ENCODE data around the gene CAPNS1. TPM values are rescaled to one million over a fixed set of nuclear protein-coding genes. Genes with fewer than 3 reads are reported as not detected.
"Not testable (repeated sequence)": the region's sequence is repeated elsewhere in the genome, so short reads cannot be mapped to it uniquely, and the experiment has no call there.

Gene CAPNS1
- total RNA-seq, 4 donors from 2014 or later = 222 to 304 (median 248) TPM

DNA sequence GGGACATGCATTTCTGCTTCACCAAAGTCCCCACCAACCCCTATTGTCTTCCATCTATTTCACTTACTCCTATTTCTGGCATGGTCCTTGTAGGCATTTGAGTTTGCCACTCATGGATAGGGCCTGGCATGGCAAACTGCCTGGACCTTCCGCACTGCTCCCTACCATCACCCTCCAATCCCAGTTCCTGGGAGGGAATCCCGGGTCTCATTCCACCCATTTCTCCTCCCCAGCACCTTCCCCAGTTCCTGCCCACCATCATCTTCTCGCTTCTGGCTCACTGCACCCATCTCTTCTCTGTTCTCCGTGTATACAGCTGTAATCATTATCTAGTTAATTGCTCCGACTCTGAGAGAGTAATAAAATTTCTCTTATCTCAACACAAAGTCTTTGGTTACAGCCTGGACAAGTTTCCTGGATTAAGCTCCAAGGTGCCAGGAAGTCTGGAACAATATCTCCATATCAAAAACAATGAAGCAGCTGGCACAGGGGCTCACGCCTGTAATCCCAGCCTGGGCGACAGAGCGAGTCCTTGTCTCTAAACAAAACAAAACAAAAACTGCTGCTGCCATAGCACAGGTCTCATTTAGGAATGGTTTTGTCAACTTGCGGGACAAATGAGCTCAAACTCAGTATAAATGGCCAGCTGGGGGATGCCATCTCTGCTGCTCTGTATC, 29.4 kb downstream of the CAPNS1 start:
- intact Hi-C loops (cut with DNase I; ENCODE audit: low total_unique reads) (no loop called here), in situ Hi-C loops (cut with MboI; ENCODE audit: low pct_ligation_motif_present in 1 of 4, low pct_unique_long_range_greater_than_20kb in 1 of 4, low sequenced_read_pairs in 3 of 4) (loop anchor here in 1 of 4 donors (5.0 kb wide), 1 partner anchor 37 kb away; no protein-coding TSS in a partner anchor)
- WGBS, 2 donors (ENCODE audit: low coverage in 1 of 2) = 35 to 50% methylated on average over 8 to 9 of the region's 9 CpGs
- Histone ChIP-seq H3K27me3 (no peaks in the 10 kb centered on the region), H3K9me3 (no peaks in the 10 kb centered on the region), H3K4me3 (no peak overlapping the region), H3K36me3 (peaks cover 0 to 6% (median 0%) of the 10 kb centered on the region in 4 donors), H3K4me1 (peaks cover 0 to 21% (median 16%) of the 10 kb centered on the region in 4 donors), H3K27ac (peak overlapping the region; percentile 84 to 89 (median 85))
- peak; percentile 57 for DNase-seq
- TF ChIP-seq, protein P1, sequence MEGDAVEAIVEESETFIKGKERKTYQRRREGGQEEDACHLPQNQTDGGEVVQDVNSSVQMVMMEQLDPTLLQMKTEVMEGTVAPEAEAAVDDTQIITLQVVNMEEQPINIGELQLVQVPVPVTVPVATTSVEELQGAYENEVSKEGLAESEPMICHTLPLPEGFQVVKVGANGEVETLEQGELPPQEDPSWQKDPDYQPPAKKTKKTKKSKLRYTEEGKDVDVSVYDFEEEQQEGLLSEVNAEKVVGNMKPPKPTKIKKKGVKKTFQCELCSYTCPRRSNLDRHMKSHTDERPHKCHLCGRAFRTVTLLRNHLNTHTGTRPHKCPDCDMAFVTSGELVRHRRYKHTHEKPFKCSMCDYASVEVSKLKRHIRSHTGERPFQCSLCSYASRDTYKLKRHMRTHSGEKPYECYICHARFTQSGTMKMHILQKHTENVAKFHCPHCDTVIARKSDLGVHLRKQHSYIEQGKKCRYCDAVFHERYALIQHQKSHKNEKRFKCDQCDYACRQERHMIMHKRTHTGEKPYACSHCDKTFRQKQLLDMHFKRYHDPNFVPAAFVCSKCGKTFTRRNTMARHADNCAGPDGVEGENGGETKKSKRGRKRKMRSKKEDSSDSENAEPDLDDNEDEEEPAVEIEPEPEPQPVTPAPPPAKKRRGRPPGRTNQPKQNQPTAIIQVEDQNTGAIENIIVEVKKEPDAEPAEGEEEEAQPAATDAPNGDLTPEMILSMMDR (IDR thresholded peaks at IDR 0.05) = no peak
- TF ChIP-seq POLR2AphosphoS5 (IDR thresholded peaks at IDR 0.05) (peak in 2 of 3 donors; percentile 18 to 57), EP300 (IDR thresholded peaks at IDR 0.05; ENCODE audit: low read depth) (no peak), POLR2A (IDR thresholded peaks at IDR 0.05) (peak; percentile 31)

DNA sequence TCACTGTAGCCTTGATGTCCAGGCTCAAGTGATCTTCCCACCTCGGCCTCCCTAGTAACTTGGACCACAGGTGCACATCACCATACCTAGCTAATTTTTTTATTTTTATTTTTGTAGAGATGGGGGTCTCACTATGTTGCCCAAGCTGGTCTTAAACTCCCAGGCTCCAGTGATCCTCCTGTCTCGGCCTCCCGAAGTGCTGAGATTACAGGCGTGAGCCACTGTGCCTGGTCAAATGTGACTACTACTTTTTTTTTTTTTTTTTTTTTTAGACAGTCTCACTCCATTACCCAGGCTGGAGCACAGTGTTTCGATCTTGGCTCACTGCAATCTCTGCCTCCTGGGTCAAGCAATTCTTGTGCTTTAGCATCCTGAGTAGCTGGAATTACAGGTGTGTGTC, 33.0 kb downstream of the CAPNS1 start:
- intact Hi-C loops (cut with DNase I; ENCODE audit: low total_unique reads) (no loop called here), in situ Hi-C loops (cut with MboI; ENCODE audit: low pct_ligation_motif_present in 1 of 4, low pct_unique_long_range_greater_than_20kb in 1 of 4, low sequenced_read_pairs in 3 of 4) (loop anchor here in 2 of 4 donors (5.0 kb wide), 2 partner anchors 41 to 46 kb away; no protein-coding TSS in a partner anchor)
- WGBS, 2 donors (ENCODE audit: low coverage in 1 of 2) = 92 to 96% methylated on average over 5 of the region's 5 CpGs
- H3K36me3 ChIP-seq = no peaks in the 10 kb centered on the region
- H3K4me1 ChIP-seq = peaks cover 0 to 21% (median 16%) of the 10 kb centered on the region in 4 donors
- no peak overlapping the region for H3K4me3 ChIP-seq
- no peaks in the 10 kb centered on the region for H3K27me3 ChIP-seq
- no peak overlapping the region for H3K27ac ChIP-seq
- DNase-seq = no peak
- TF ChIP-seq POLR2A (IDR thresholded peaks at IDR 0.05) (no peak), POLR2AphosphoS5 (IDR thresholded peaks at IDR 0.05) (no peak), EP300 (IDR thresholded peaks at IDR 0.05; ENCODE audit: low read depth) (no peak)
- TF ChIP-seq, protein P1 (IDR thresholded peaks at IDR 0.05) = no peak
- H3K9me3 ChIP-seq = no peaks in the 10 kb centered on the region

DNA sequence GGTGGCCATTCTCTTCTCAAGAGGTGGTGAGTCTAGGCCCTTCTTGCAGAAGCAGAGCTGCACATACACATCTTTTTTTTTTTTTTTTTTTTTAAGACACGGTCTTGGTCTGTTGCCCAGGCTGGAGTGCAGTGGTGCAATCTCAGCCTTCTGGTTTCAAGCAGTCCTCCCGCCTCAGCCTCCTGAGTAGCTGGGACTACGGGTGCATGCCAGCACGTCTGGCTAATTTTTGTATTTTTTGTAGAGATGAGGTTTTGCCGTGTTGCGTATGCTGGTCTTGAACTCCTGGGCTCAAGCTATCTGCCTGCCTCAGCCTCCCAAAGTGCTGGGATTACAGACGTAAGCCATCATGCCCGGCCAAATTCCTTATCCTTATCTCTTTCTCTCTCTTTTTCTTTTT, 34.0 kb downstream of the CAPNS1 start:
- in situ Hi-C loops (cut with MboI; ENCODE audit: low pct_ligation_motif_present in 1 of 4, low pct_unique_long_range_greater_than_20kb in 1 of 4, low sequenced_read_pairs in 3 of 4) = loop anchor here in 2 of 4 donors (5.0 kb wide), 2 partner anchors 42 to 47 kb away; no protein-coding TSS in a partner anchor
- intact Hi-C loops (cut with DNase I; ENCODE audit: low total_unique reads) = not testable (repeated sequence)
- 82 to 90% methylated on average over 2 to 8 of the region's 8 CpGs for WGBS, 2 donors (ENCODE audit: low coverage in 1 of 2)

DNA sequence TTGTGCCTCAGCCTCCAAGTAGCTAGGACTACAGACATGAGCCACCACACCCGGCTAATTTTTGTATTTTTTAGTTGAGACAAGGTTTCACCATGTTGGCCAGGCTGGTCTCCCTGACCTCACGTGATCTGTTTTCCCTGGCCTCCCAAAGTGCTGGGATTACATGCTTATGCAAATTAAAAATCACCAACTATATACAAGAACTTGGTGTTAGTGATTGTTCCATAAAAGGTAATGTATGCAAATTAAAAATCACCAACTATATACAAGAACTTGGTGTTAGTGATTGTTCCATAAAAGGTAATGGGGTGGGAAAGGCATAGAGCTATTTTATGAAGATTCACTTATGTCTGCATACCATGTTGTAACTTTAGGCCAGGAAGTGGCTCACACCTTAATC, 39.2 kb downstream of the CAPNS1 start:
- H3K9me3 ChIP-seq; intact Hi-C loops (cut with DNase I; ENCODE audit: low total_unique reads); H3K36me3 ChIP-seq; DNase-seq; H3K4me3 ChIP-seq; H3K4me1 ChIP-seq; H3K27ac ChIP-seq; in situ Hi-C loops (cut with MboI; ENCODE audit: low pct_ligation_motif_present in 1 of 4, low pct_unique_long_range_greater_than_20kb in 1 of 4, low sequenced_read_pairs in 3 of 4); H3K27me3 ChIP-seq: not testable (repeated sequence)
- WGBS, 2 donors (ENCODE audit: low coverage in 1 of 2) = 57 to 62% methylated on average over 2 of the region's 2 CpGs

More for the DNA sequence above, 34.0 kb downstream of the CAPNS1 start:
- H3K9me3 ChIP-seq, H3K4me3 ChIP-seq, DNase-seq, H3K36me3 ChIP-seq, H3K27me3 ChIP-seq, H3K27ac ChIP-seq: not testable (repeated sequence)
- H3K4me1 ChIP-seq = peaks cover 0 to 18% (median 12%) of the 10 kb centered on the region in 4 donors

DNA sequence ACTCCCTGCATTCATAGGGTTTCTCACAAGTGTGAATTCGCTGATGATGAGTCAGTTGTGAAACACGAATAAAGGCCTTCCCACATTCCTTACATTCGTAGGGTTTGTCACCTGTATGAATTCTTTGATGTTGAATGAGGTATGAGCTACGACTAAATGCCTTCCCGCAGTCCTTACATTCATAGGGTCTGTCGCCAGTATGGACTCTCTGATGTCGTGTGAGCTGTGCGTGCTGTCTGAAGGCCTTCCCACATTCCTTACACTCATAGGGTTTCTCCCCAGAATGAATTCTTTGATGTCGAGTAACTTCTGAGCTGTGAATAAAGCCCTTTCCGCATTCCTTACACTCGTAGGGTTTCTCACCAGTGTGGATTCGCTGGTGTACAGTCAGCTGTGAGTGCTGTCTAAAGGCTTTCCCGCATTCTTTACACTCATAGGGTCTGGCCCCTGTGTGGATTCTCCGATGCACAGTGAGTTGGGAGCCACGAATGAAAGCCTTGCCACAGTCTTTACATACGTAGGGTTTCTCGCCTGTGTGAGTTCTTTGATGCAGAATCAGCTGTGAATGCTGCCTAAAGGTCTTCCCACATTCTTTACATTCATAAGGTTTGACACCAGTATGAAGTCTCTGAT, 42.9 kb downstream of the CAPNS1 start:
- WGBS, 2 donors (ENCODE audit: low coverage in 1 of 2) = 92 to 95% methylated on average over 10 to 17 of the region's 17 CpGs

More for the DNA sequence above, 42.9 kb downstream of the CAPNS1 start:
- H3K4me3 ChIP-seq = no peak overlapping the region
- H3K4me1 ChIP-seq = no peaks in the 10 kb centered on the region
- no peak for DNase-seq
- H3K36me3 ChIP-seq = peaks cover 0 to 8% (median 4%) of the 10 kb centered on the region in 4 donors
- H3K9me3 ChIP-seq = no peaks in the 10 kb centered on the region
- H3K27me3 ChIP-seq = no peaks in the 10 kb centered on the region
- H3K27ac ChIP-seq = no peak overlapping the region
- TF ChIP-seq POLR2AphosphoS5 (IDR thresholded peaks at IDR 0.05) = no peak
- TF ChIP-seq EP300 (IDR thresholded peaks at IDR 0.05; ENCODE audit: low read depth) = no peak
- TF ChIP-seq, protein P1 (IDR thresholded peaks at IDR 0.05) = no peak
- no peak for TF ChIP-seq POLR2A (IDR thresholded peaks at IDR 0.05)
- intact Hi-C loops (cut with DNase I; ENCODE audit: low total_unique reads) = no loop called here
- in situ Hi-C loops (cut with MboI; ENCODE audit: low pct_ligation_motif_present in 1 of 4, low pct_unique_long_range_greater_than_20kb in 1 of 4, low sequenced_read_pairs in 3 of 4) = no loop called here
